HG02759 (cell line): Measurements from ENCODE around the gene RAPGEF5.

Experiments
- ATAC-seq: cut with Tn5 transposase; IDR thresholded peaks from one replicate; pipeline ENCODE4 v1.9.1; 2021; ENCODE audit warnings: mild to moderate bottlenecking, moderate library complexity; ENCODE audit not compliant: unreplicated experiment

The RAPGEF5 gene

GRCh38 chr7:22380333-22380732 lies 23.4 kb upstream of the RAPGEF5 start:
- no peak for ATAC-seq

- ATAC-seq: no peak
Observed at GRCh38 chr7:22378199-22378980, 21.4 kb upstream of the RAPGEF5 start.

GRCh38 chr7:22377703-22378102 lies 20.7 kb upstream of the RAPGEF5 start:
- no peak for ATAC-seq

GRCh38 chr7:22375359-22376048 lies 18.6 kb upstream of the RAPGEF5 start:
- ATAC-seq: no peak

- no peak for ATAC-seq
Observed at GRCh38 chr7:22373911-22374310, 17.0 kb upstream of the RAPGEF5 start.

GRCh38 chr7:22373388-22373787 lies 16.4 kb upstream of the RAPGEF5 start:
- no peak for ATAC-seq

GRCh38 chr7:22372863-22373262 lies 15.9 kb upstream of the RAPGEF5 start:
- ATAC-seq: no peak

- ATAC-seq: no peak
Observed at GRCh38 chr7:22371878-22372277, 14.9 kb upstream of the RAPGEF5 start.

- ATAC-seq: no peak
Observed at GRCh38 chr7:22364900-22365299, 7.9 kb upstream of the RAPGEF5 start.

- ATAC-seq: no peak
Observed at GRCh38 chr7:22363756-22364422, 6.9 kb upstream of the RAPGEF5 start.

- ATAC-seq: no peak
Observed at GRCh38 chr7:22361795-22362194, 4.8 kb upstream of the RAPGEF5 start.

- no peak for ATAC-seq
Observed at GRCh38 chr7:22361320-22361719, 4.4 kb upstream of the RAPGEF5 start.

GRCh38 chr7:22358820-22359697 lies 2.1 kb upstream of the RAPGEF5 start:
- ATAC-seq: no peak

- no peak for ATAC-seq
Observed at GRCh38 chr7:22357311-22358175, 589 bp upstream of the RAPGEF5 start.

GRCh38 chr7:22356010-22356691 lies 803 bp downstream of the RAPGEF5 start:
- peak; percentile 20 for ATAC-seq

- ATAC-seq: no peak
Observed at GRCh38 chr7:22355620-22356009, 1.3 kb downstream of the RAPGEF5 start.

GRCh38 chr7:22354462-22354861 lies 2.5 kb downstream of the RAPGEF5 start:
- ATAC-seq: no peak

GRCh38 chr7:22352887-22353286 lies 4.1 kb downstream of the RAPGEF5 start:
- no peak for ATAC-seq

- peak; percentile 10 for ATAC-seq
Observed at GRCh38 chr7:22351878-22352277, 5.1 kb downstream of the RAPGEF5 start.
